Type B pancreatic cell (in vitro differentiated cells): ENCODE measurements around the gene HIVEP3. TPM values are rescaled to one million over a fixed set of nuclear protein-coding genes. Genes with fewer than 3 reads are reported as not detected.

Experiments used
- DNase-seq: peaks from one replicate; pipeline ENCODE4 v3.0.0; 2021; ENCODE audit warnings: mixed read lengths; ENCODE audit not compliant: unreplicated experiment; ENCODE audit errors: extremely low spot score
- H3K27ac Mint-ChIP-seq: 2 replicates; pipeline ENCODE4 v1.8.0; 2021; ENCODE audit warnings: mild to moderate bottlenecking, mixed read lengths
- H3K27me3 Mint-ChIP-seq: 2 replicates; pipeline ENCODE4 v1.8.0; 2021; ENCODE audit warnings: mixed read lengths
- H3K36me3 Mint-ChIP-seq: 2 replicates; pipeline ENCODE4 v1.8.0; 2021; ENCODE audit warnings: mixed read lengths
- H3K4me1 Mint-ChIP-seq: one replicate; pipeline ENCODE4 v1.8.0; 2021; ENCODE audit warnings: mixed read lengths; ENCODE audit not compliant: unreplicated experiment
- H3K4me3 Mint-ChIP-seq: 2 replicates; pipeline ENCODE4 v1.8.0; 2021; ENCODE audit warnings: mild to moderate bottlenecking, mixed read lengths
- H3K9me3 Mint-ChIP-seq: 2 replicates; pipeline ENCODE4 v1.8.0; 2021; ENCODE audit warnings: mixed read lengths
- CTCF ChIP-seq: fragments of 200-600 bp; sonication (generic); conservative IDR thresholded peaks from 2 replicates; pipeline ENCODE4 v1.5.0; 2021; ENCODE audit warnings: antibody characterized with exemption, mild to moderate bottlenecking
- total RNA-seq: library from RNA; stranded (reverse); gene quantifications from 2 replicates; pipeline ENCODE4 v1.2.1, GENCODE V29; 2021; ENCODE audit warnings: low replicate concordance

HIVEP3 gene
- total RNA-seq, 1 donor from 2014 or later: 9.2 TPM

DNA sequence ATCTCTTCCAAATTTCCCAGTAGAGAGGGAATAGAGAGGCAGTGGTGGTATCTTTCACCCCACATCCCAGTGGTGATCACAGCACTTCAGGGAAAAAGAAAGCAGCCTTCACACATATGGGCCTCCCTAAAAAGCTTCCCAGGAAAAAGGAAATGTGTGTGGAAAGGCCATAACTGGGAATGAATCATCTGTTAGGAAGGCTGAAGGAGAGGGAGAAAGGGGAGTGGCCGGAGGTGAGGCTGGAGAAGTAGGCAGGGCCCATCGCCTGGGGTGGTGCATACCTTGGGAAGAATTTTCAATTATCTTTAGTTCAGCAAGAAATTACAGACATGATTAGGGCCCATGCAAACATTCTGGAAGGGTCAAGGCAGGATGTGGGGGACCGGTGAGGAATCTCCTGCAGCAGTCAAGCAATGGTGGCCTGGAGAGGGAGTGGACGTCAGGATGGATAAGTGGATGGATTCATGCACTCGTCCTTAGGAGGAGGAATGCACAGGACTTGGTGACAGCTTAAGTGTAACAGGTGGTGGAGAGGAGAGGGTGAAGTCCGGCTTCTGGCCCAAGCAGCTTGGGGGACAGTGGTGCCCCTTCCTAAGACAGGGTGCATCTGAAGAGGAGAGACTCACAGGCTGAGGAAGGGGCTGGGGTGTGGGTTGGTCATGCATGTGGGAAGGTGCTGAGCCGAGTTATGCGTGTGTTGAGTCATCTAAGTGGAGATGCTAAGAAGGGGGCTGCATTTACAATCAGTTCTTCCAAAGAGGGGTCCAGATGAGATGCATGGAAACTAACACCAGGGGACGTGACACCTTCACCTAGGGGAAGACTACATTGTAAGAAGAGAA, 17.9 kb downstream of the HIVEP3 start:
- peak overlapping the region; percentile 51 for H3K27ac Mint-ChIP-seq

GRCh38 chr1:41898191-41898713, 20.5 kb downstream of the HIVEP3 start:
- no peaks in the 10 kb centered on the region for H3K9me3 Mint-ChIP-seq
- peak; percentile 55 for DNase-seq
- H3K36me3 Mint-ChIP-seq: no peaks in the 10 kb centered on the region
- H3K27me3 Mint-ChIP-seq: no peaks in the 10 kb centered on the region
- H3K4me3 Mint-ChIP-seq: no peak overlapping the region
- TF ChIP-seq CTCF: no peak
- H3K4me1 Mint-ChIP-seq: peaks cover 42% of the 10 kb centered on the region
- H3K27ac Mint-ChIP-seq: no peak overlapping the region

More for the DNA sequence above, 17.9 kb downstream of the HIVEP3 start:
- no peaks in the 10 kb centered on the region for H3K36me3 Mint-ChIP-seq
- no peaks in the 10 kb centered on the region for H3K9me3 Mint-ChIP-seq
- no peak for TF ChIP-seq CTCF
- H3K4me1 Mint-ChIP-seq: peaks cover 33% of the 10 kb centered on the region
- peak overlapping the region; percentile 65 for H3K4me3 Mint-ChIP-seq
- no peak for DNase-seq
- peaks cover 2% of the 10 kb centered on the region for H3K27me3 Mint-ChIP-seq

- Mint-ChIP-seq H3K27me3 (no peaks in the 10 kb centered on the region), H3K27ac (no peak overlapping the region), H3K4me1 (peaks cover 36% of the 10 kb centered on the region), H3K9me3 (no peaks in the 10 kb centered on the region), H3K4me3 (no peak overlapping the region), H3K36me3 (no peaks in the 10 kb centered on the region)
- no peak for TF ChIP-seq CTCF
- DNase-seq: no peak
Measured at GRCh38 chr1:41895552-41895951, 23.2 kb downstream of the HIVEP3 start.

- Mint-ChIP-seq H3K4me1 (peaks cover 33% of the 10 kb centered on the region), H3K9me3 (no peaks in the 10 kb centered on the region), H3K27ac (peak overlapping the region; percentile 12), H3K36me3 (no peaks in the 10 kb centered on the region), H3K4me3 (no peak overlapping the region), H3K27me3 (no peaks in the 10 kb centered on the region)
- DNase-seq: no peak
- no peak for TF ChIP-seq CTCF
Measured at GRCh38 chr1:41894808-41895483, 23.8 kb downstream of the HIVEP3 start.

DNA sequence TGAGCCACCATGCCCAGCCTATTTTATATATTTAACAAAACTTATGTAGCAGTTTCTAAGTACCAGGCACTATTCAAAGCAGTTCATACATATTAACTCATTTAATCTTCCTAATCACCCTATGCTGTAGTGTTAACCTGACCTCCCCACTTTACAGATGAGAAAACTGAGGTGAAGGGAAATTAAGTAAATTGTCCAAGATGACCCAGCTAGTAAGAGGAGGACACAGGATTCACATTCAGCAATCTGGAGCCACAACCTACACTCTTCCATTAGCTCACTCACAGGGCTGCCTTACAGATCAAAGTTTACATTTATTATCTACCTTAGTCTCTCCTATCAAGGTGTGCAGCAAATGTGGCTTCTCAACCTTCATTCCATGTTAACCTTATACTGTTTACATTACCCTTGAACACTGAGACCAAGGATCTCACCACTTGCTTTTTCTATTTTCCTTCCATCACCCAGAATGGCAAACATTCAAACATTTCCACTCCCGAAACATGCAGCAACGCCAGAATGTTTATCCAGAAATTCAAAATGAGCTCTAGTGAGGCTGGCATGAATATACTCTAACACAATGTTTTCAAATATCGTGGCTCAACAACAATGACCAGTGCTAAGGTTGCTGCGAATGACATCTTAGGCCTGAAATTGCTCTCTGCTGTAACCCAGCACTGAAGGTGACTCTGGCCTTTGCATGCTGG, 24.5 kb downstream of the HIVEP3 start:
- H3K4me3 Mint-ChIP-seq: no peak overlapping the region
- no peaks in the 10 kb centered on the region for H3K27me3 Mint-ChIP-seq
- peak overlapping the region; percentile 12 for H3K27ac Mint-ChIP-seq
- H3K9me3 Mint-ChIP-seq: no peaks in the 10 kb centered on the region
- H3K4me1 Mint-ChIP-seq: peaks cover 33% of the 10 kb centered on the region
- DNase-seq: no peak
- TF ChIP-seq CTCF: no peak
- no peaks in the 10 kb centered on the region for H3K36me3 Mint-ChIP-seq
